Measurements from ENCODE around the gene KPNA5. TPM values are rescaled to one million over a fixed set of nuclear protein-coding genes. Genes with fewer than 3 reads are reported as not detected.
"Not testable (repeated sequence)": the region's sequence is repeated elsewhere in the genome, so short reads cannot be mapped to it uniquely, and the experiment has no call there.

KPNA5 gene
- total and polyA plus RNA-seq, 4 donors: 11.3 to 45.3 (median 26.5) TPM

DNA sequence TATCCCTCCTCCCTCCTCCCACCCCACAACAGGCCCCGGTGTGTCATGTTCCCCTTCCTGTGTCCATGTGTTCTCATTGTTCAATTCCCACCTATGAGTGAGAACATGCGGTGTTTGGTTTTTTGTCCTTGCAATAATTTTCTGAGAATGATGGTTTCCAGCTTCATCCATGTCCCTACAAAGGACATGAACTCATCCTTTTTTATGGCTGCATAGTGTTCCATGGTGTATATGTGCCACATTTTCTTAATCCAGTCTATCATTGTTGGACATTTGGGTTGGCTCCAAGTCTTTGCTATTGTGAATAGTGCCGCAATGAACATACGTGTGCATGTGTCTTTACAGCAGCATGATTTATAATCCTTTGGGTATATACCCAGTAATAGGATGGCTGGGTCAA is 11.9 kb downstream of the KPNA5 start:
- not testable (repeated sequence) for H3K27ac ChIP-seq (ENCODE audit: low read depth, low read length); DNase-seq (ENCODE audit: low read depth in 4 of 6, low spot score in 6 of 6); H3K4me1 ChIP-seq (ENCODE audit: control insufficient read depth, insufficient read depth, low read length); H3K36me3 ChIP-seq (ENCODE audit: control insufficient read depth, insufficient read depth, low read length); H3K9me3 ChIP-seq (ENCODE audit: control insufficient read depth, insufficient read depth, low read length); H3K27me3 ChIP-seq (ENCODE audit: control insufficient read depth, insufficient read depth, low read length); H3K4me3 ChIP-seq (ENCODE audit: low read depth, low read length)
- WGBS (ENCODE audit: insufficient coverage): no CpG with 5 or more reads among the region's 4 CpGs

DNA sequence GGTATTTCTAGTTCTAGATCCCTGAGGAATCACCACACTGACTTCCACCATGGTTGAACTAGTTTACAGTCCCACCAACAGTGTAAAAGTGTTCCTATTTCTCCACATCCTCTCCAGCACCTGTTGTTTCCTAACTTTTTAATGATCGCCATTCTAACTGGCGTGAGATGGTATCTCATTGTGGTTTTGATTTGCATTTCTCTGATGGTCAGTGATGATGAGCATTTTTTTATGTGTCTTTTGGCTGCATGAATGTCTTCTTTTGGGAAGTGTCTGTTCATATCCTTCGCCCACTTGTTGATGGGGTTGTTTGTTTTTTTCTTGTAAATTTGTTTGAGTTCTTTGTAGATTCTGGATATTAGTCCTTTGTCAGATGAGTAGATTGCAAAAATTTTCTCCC is 12.3 kb downstream of the KPNA5 start:
- not testable (repeated sequence) for H3K4me3 ChIP-seq (ENCODE audit: low read depth, low read length); H3K9me3 ChIP-seq (ENCODE audit: control insufficient read depth, insufficient read depth, low read length); DNase-seq (ENCODE audit: low read depth in 4 of 6, low spot score in 6 of 6); H3K27ac ChIP-seq (ENCODE audit: low read depth, low read length); H3K27me3 ChIP-seq (ENCODE audit: control insufficient read depth, insufficient read depth, low read length); H3K36me3 ChIP-seq (ENCODE audit: control insufficient read depth, insufficient read depth, low read length); H3K4me1 ChIP-seq (ENCODE audit: control insufficient read depth, insufficient read depth, low read length)
- WGBS (ENCODE audit: insufficient coverage): no CpG with 5 or more reads among the region's 3 CpGs

DNA sequence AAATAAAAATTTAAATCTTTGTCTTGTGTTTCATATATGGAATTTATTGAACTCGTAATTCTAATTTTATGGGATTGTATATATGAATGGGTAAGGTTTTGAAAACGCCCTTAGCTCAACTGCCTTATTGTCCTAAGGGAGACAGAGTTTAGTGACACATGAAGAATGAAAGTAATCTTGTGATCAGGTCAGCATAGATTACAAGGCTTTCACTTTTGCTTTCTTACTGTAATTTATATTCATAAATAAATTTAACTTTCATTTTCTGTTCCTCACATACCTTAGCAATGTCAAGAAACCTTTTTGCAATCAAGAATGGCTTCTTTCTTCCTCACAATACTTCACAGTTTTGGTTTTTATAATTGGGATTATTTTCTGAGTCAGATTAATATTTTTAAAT is 14.4 kb downstream of the KPNA5 start:
- H3K9me3 ChIP-seq (ENCODE audit: control insufficient read depth, insufficient read depth, low read length): no peaks in the 10 kb centered on the region
- peaks cover 5% of the 10 kb centered on the region for H3K36me3 ChIP-seq (ENCODE audit: control insufficient read depth, insufficient read depth, low read length)
- no peak overlapping the region for H3K4me3 ChIP-seq (ENCODE audit: low read depth, low read length)
- no peaks in the 10 kb centered on the region for H3K27me3 ChIP-seq (ENCODE audit: control insufficient read depth, insufficient read depth, low read length)
- no peak for DNase-seq (ENCODE audit: low read depth in 4 of 6, low spot score in 6 of 6)
- no peak overlapping the region for H3K27ac ChIP-seq (ENCODE audit: low read depth, low read length)
- no CpG with 5 or more reads among the region's 2 CpGs for WGBS (ENCODE audit: insufficient coverage)
- no peaks in the 10 kb centered on the region for H3K4me1 ChIP-seq (ENCODE audit: control insufficient read depth, insufficient read depth, low read length)

DNA sequence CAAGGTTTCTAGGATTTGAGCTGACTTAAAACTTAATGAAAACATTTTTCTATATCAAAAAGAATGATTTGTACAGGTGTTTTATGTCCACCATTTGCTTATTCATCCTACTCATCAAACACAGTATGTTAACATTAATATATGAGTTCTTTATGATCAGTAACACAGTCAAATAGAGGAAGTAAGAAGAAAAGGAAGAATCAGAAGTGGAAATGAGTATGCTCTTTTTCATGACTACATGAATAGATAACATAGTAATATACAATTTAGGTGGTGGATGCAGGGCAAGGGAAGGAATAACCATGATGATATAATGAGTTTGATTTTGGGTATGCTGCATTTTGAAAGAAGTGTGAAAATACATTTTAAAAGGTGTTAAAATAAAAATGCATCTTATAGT is 16.5 kb downstream of the KPNA5 start:
- DNase-seq (ENCODE audit: low read depth in 4 of 6, low spot score in 6 of 6): no peak
- Histone ChIP-seq H3K4me1 (ENCODE audit: control insufficient read depth, insufficient read depth, low read length) (no peaks in the 10 kb centered on the region), H3K27ac (ENCODE audit: low read depth, low read length) (no peak overlapping the region), H3K9me3 (ENCODE audit: control insufficient read depth, insufficient read depth, low read length) (no peaks in the 10 kb centered on the region), H3K36me3 (ENCODE audit: control insufficient read depth, insufficient read depth, low read length) (peaks cover 4% of the 10 kb centered on the region), H3K27me3 (ENCODE audit: control insufficient read depth, insufficient read depth, low read length) (no peaks in the 10 kb centered on the region), H3K4me3 (ENCODE audit: low read depth, low read length) (no peak overlapping the region)

DNA sequence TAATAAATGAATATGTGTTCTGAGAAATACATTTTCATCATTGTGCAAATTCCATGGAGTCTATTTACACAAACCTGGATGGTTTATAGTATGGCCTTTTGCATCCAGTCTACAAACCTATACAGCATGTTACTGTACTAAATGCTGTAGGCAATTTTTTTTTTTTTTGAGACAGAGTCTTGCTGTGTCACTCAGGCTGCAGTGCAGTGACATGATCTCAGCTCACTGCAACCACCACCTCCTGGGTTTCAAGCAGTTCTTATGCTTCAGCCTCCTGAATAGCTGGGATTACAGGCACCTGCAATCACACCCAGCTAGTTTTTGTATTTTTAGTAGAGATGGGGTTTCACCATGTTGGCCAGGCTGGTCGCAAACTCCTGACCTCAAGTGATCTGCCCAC is 22.9 kb downstream of the KPNA5 start:
- no CpG with 5 or more reads among the region's 1 CpG for WGBS (ENCODE audit: insufficient coverage)

DNA sequence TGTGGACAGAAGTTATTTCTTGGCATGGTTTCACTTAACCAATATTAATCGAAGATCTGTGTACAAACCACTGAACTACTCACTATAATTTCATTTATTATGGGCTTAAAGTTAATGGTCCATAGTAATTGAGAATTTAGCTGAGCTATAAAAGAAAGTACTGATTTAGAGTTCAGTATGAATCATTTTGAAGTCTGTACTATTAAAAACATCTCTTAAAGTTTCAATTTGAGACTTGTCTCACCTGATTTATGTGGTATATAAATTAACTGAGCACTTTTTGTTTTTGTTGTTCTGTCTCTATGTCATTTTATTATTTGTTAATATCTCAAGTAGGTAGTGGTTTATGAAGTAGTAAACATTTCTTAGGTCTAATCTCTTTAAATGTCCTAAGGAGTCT is 24.9 kb downstream of the KPNA5 start:
- H3K4me1 ChIP-seq (ENCODE audit: control insufficient read depth, insufficient read depth, low read length): no peaks in the 10 kb centered on the region
- H3K4me3 ChIP-seq (ENCODE audit: low read depth, low read length): no peak overlapping the region
- no peak overlapping the region for H3K27ac ChIP-seq (ENCODE audit: low read depth, low read length)
- peaks cover 22% of the 10 kb centered on the region for H3K36me3 ChIP-seq (ENCODE audit: control insufficient read depth, insufficient read depth, low read length)
- no CpG with 5 or more reads among the region's 1 CpG for WGBS (ENCODE audit: insufficient coverage)
- no peak for DNase-seq (ENCODE audit: low read depth in 4 of 6, low spot score in 6 of 6)
- no peaks in the 10 kb centered on the region for H3K9me3 ChIP-seq (ENCODE audit: control insufficient read depth, insufficient read depth, low read length)
- no peaks in the 10 kb centered on the region for H3K27me3 ChIP-seq (ENCODE audit: control insufficient read depth, insufficient read depth, low read length)

More for the DNA sequence above, 22.9 kb downstream of the KPNA5 start:
- H3K27me3 ChIP-seq (ENCODE audit: control insufficient read depth, insufficient read depth, low read length); H3K4me1 ChIP-seq (ENCODE audit: control insufficient read depth, insufficient read depth, low read length); DNase-seq (ENCODE audit: low read depth in 4 of 6, low spot score in 6 of 6); H3K9me3 ChIP-seq (ENCODE audit: control insufficient read depth, insufficient read depth, low read length); H3K27ac ChIP-seq (ENCODE audit: low read depth, low read length); H3K4me3 ChIP-seq (ENCODE audit: low read depth, low read length): not testable (repeated sequence)
- H3K36me3 ChIP-seq (ENCODE audit: control insufficient read depth, insufficient read depth, low read length): peaks cover 22% of the 10 kb centered on the region

DNA sequence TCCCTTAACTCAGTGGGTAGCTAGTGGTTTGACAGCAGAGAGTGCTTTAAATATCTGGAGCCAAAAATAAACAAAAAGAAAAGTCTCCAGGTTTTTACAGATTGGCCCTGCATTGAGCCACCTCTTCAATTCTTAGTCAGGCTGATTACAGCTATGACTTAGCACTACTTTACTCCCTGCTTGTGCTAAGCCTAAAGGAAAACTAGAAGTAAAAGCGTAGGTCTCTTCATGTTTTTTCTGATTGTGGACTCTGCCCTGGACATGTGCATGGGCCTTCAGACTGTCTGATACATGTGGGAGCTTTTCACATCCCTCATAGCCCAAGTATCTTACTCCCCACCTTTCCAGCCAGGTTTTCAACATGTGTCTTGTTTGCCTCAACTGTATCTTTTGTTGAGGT is 33.3 kb downstream of the KPNA5 start:
- H3K4me3 ChIP-seq (ENCODE audit: low read depth, low read length): no peak overlapping the region
- H3K27me3 ChIP-seq (ENCODE audit: control insufficient read depth, insufficient read depth, low read length): no peaks in the 10 kb centered on the region
- no peaks in the 10 kb centered on the region for H3K4me1 ChIP-seq (ENCODE audit: control insufficient read depth, insufficient read depth, low read length)
- no peak overlapping the region for H3K27ac ChIP-seq (ENCODE audit: low read depth, low read length)
- no peak for DNase-seq (ENCODE audit: low read depth in 4 of 6, low spot score in 6 of 6)
- no peaks in the 10 kb centered on the region for H3K9me3 ChIP-seq (ENCODE audit: control insufficient read depth, insufficient read depth, low read length)
- 100% methylated on average over 1 of the region's 1 CpG for WGBS (ENCODE audit: insufficient coverage)
- H3K36me3 ChIP-seq (ENCODE audit: control insufficient read depth, insufficient read depth, low read length): peaks cover 15% of the 10 kb centered on the region

DNA sequence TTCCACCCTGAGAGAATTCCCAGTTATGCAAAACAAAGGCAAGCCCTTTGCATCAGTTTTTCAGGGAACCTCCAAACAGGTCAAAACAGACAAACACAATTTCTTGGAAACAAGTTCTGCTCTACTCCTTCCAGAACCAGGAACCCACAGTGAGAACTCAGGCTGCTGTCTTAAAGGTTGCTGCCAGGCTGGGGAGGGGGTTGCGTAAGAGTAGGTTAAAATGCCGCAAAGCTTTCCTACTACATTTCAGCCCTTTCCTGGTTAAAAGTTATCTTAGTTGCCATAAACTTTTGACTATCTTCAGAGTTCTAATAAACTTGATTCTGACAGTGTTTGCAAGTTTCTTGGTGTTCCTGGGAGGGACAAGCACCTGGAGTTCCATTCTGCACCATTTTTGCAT is 33.8 kb downstream of the KPNA5 start:
- Histone ChIP-seq H3K27me3 (ENCODE audit: control insufficient read depth, insufficient read depth, low read length) (no peaks in the 10 kb centered on the region), H3K27ac (ENCODE audit: low read depth, low read length) (no peak overlapping the region), H3K36me3 (ENCODE audit: control insufficient read depth, insufficient read depth, low read length) (peaks cover 20% of the 10 kb centered on the region), H3K4me1 (ENCODE audit: control insufficient read depth, insufficient read depth, low read length) (no peaks in the 10 kb centered on the region), H3K9me3 (ENCODE audit: control insufficient read depth, insufficient read depth, low read length) (no peaks in the 10 kb centered on the region), H3K4me3 (ENCODE audit: low read depth, low read length) (no peak overlapping the region)
- no peak for DNase-seq (ENCODE audit: low read depth in 4 of 6, low spot score in 6 of 6)
- WGBS (ENCODE audit: insufficient coverage): no CpG with 5 or more reads among the region's 2 CpGs

DNA sequence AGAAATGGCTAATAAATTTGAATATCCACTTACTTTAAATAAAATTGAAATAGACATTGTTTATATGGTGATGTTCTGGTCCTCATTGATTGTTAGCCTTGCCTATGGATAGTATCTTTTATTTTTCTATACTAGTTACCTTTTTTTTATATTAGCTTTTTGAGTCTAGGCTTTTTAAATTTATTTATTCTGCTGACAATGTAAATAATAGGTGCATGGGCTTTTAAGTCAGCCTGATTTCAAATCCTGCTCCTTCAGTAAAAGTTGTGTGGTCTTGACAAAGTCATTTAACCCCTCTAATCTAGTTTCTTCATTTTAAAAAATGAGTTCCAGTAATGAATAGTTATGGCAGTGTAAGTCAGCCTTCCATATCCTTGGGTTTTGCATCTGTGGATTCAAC is 45.9 kb downstream of the KPNA5 start:
- Histone ChIP-seq H3K9me3 (ENCODE audit: control insufficient read depth, insufficient read depth, low read length) (no peaks in the 10 kb centered on the region), H3K27me3 (ENCODE audit: control insufficient read depth, insufficient read depth, low read length) (no peaks in the 10 kb centered on the region), H3K4me3 (ENCODE audit: low read depth, low read length) (no peak overlapping the region), H3K27ac (ENCODE audit: low read depth, low read length) (no peak overlapping the region), H3K4me1 (ENCODE audit: control insufficient read depth, insufficient read depth, low read length) (no peaks in the 10 kb centered on the region), H3K36me3 (ENCODE audit: control insufficient read depth, insufficient read depth, low read length) (peaks cover 2% of the 10 kb centered on the region)
- no peak for DNase-seq (ENCODE audit: low read depth in 4 of 6, low spot score in 6 of 6)

DNA sequence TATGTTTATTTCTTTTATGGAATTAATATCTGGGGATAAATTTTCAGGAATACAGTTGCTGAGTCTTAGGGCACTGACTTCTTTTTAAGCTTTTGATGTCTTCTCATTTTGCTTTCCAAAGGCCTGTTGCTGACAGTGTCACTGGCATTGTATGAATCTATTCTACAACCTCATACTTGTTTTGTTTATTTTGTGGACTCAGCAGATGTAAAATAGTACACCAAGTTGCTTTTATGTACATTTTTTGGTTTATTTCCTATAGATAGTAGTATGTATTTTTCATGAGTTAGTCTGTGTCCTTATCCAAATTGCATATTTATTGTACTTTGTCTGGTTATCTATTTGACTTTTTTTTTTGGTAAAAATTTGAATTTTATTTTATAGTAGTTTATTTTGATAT is 49.5 kb downstream of the KPNA5 start:
- no peaks in the 10 kb centered on the region for H3K27me3 ChIP-seq (ENCODE audit: control insufficient read depth, insufficient read depth, low read length)
- H3K36me3 ChIP-seq (ENCODE audit: control insufficient read depth, insufficient read depth, low read length): no peaks in the 10 kb centered on the region
- no peak overlapping the region for H3K4me3 ChIP-seq (ENCODE audit: low read depth, low read length)
- DNase-seq (ENCODE audit: low read depth in 4 of 6, low spot score in 6 of 6): no peak
- H3K27ac ChIP-seq (ENCODE audit: low read depth, low read length): no peak overlapping the region
- no peaks in the 10 kb centered on the region for H3K9me3 ChIP-seq (ENCODE audit: control insufficient read depth, insufficient read depth, low read length)
- no peaks in the 10 kb centered on the region for H3K4me1 ChIP-seq (ENCODE audit: control insufficient read depth, insufficient read depth, low read length)

DNA sequence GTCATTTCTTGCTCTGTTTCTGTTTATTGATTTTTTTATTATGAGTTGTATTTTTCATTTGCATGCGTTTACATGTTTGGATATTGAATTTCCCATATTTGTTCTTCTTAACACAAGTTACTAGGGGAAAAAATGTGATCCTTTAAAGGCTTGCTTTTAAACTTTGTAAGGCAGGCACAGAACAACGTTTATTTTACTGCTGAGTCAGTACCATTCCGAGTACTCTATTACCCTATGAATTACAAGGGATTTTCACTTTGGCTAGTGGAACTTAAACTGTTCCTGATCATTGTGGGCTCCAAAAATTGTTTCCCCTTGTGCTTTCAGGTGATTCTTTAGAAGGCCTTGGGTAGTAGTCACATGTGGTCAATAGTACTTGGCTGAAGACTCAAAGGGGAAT is 56.0 kb downstream of the KPNA5 start:
- Histone ChIP-seq H3K4me3 (ENCODE audit: low read depth, low read length) (no peak overlapping the region), H3K9me3 (ENCODE audit: control insufficient read depth, insufficient read depth, low read length) (peaks cover 2% of the 10 kb centered on the region), H3K36me3 (ENCODE audit: control insufficient read depth, insufficient read depth, low read length) (no peaks in the 10 kb centered on the region), H3K27ac (ENCODE audit: low read depth, low read length) (no peak overlapping the region), H3K4me1 (ENCODE audit: control insufficient read depth, insufficient read depth, low read length) (no peaks in the 10 kb centered on the region), H3K27me3 (ENCODE audit: control insufficient read depth, insufficient read depth, low read length) (no peaks in the 10 kb centered on the region)
- DNase-seq (ENCODE audit: low read depth in 4 of 6, low spot score in 6 of 6): no peak
- WGBS (ENCODE audit: insufficient coverage): no CpG with 5 or more reads among the region's 3 CpGs

Measured in spinal cord (tissue), 10 donors.